Activated CD4-positive, alpha-beta T cell treated with anti-CD3 and anti-CD28 coated beads, Interleukin-2, amount 10 ng/mL, durations not matched to agents 7 days and 5 days (primary cell): ENCODE measurements around the gene PMVK. TPM values are rescaled to one million over a fixed set of nuclear protein-coding genes. Genes with fewer than 3 reads are reported as not detected.
"Not testable (repeated sequence)": the region's sequence is repeated elsewhere in the genome, so short reads cannot be mapped to it uniquely, and the experiment has no call there.

ENCODE experiments used
- CTCF ChIA-PET: fragments of 350-600 bp; sonication (Branson Sonifier 250); formaldehyde crosslinking; loops from one replicate; lab custom pipeline; 2021; ENCODE audit warnings: antibody characterized with exemption; lab: Charles Lee
- POLR2A ChIA-PET: fragments of 350-600 bp; sonication (Branson Sonifier 250); formaldehyde crosslinking; loops from one replicate; lab custom pipeline; 2021; ENCODE audit warnings: antibody characterized with exemption; lab: Charles Lee
- DNase-seq: peaks from one replicate; pipeline ENCODE4 v3.0.0-alpha.2; 2020
- H3K27ac Mint-ChIP-seq: one replicate; pipeline ENCODE4 v1.8.0; 2021; ENCODE audit warnings: mild to moderate bottlenecking, moderate library complexity, mixed read lengths
- H3K27me3 Mint-ChIP-seq: one replicate; pipeline ENCODE4 v1.8.0; 2021; ENCODE audit warnings: mixed read lengths
- H3K36me3 Mint-ChIP-seq: one replicate; pipeline ENCODE4 v1.8.0; 2021; ENCODE audit warnings: low read depth, mixed read lengths
- H3K4me1 Mint-ChIP-seq: one replicate; pipeline ENCODE4 v1.8.0; 2021; ENCODE audit warnings: mixed read lengths
- H3K4me3 Mint-ChIP-seq: one replicate; pipeline ENCODE4 v1.8.0; 2021; ENCODE audit warnings: mild to moderate bottlenecking, moderate library complexity, mixed read lengths
- H3K9me3 Mint-ChIP-seq: one replicate; pipeline ENCODE4 v1.8.0; 2021; ENCODE audit warnings: mixed read lengths
- total RNA-seq, 2 experiments: library from RNA; stranded (reverse); gene quantifications; one replicate each; pipeline ENCODE4 v1.2.3, GENCODE V29; 2021

Gene PMVK
- total RNA-seq, result 10 to 100 TPM; 25.7 to 40.2 TPM

DNA sequence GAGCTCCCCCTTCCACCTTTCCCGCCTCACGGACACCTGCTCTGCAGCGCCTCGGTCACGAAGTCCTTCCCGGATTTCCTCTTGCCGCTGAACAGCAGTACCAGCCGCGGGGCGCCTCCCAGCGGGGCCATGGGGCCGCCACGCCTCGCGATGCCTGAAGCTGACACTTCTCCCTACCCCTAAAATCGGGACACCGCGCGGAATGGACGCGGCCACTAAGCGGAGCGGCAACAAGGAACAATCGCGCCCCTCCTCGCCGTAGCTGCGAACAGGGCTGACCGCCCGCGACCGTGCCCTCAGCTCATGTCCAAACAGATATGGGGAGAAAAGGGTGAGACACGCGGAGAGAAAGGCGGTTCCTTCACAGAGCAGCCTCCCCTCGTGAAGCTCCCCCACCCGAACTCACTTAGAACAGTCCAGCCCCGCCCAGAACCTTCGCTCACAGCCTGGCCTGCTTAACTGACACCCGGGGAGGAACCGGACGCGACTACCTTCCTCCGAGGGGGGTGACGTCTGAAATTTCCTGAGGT lies at the start of gene PMVK:
TSS of gene PMVK (minus strand) at position 165 of the 530 bp plus-strand sequence. CDS start at position 131, 34 bp downstream.
- Mint-ChIP-seq H3K4me1 (peaks cover 58% of the 10 kb centered on the region), H3K27ac (peak within 1 kb of the TSS; percentile 98), H3K4me3 (peak within 1 kb of the TSS; percentile 96), H3K36me3 (peaks cover 5% of the 10 kb centered on the region), H3K9me3 (no peaks in the 10 kb centered on the region), H3K27me3 (no peaks in the 10 kb centered on the region)
- CTCF ChIA-PET, result interaction anchor here (0.7 to 2.1 kb wide), 22 partner anchors 9 to 377 kb away, joined by 3 to 8 read pairs (median 4); partner anchors contain the start of genes FLAD1, KRTCAP2, PBXIP1 and PYGO2
- POLR2A ChIA-PET, result interaction anchor here (0.9 to 1.0 kb wide), 2 partner anchors 18 to 369 kb away, joined by 3 read pairs; partner anchors contain the start of gene CHRNB2
- DNase-seq, result peak; percentile 97

DNA sequence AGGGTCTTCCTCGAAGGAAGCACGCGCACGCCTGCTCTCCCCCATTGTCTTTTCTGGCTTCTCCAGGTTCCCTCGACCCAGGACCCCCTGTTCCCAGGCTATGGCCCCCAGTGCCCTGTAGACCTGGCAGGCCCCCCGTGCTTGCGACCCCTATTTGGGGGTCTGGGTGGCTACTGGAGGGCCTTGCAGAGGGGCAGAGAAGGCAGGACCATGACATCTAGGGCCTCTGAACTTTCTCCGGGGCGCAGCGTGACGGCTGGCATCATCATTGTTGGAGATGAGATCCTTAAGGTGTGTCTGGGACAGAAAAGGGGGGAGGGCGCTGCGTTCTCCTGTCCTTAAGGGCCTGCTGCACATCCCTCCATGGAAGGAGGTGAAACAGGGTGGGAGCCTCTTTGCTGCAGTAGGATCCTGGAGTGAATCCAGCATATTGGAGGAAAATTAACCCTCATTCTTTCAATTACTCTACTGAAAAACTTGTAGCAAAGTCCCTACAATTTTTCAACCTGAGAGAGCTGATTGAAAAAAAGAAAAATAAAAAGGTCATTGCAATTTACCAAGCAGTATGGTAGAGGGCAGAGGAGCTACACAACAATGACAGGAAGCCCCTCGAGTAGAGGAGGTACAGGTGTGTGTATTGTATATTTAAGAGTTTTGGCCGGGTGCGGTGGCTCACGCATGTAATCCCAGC lies 47.4 kb upstream of the PMVK start:
- no peak overlapping the region for H3K27ac Mint-ChIP-seq

DNA sequence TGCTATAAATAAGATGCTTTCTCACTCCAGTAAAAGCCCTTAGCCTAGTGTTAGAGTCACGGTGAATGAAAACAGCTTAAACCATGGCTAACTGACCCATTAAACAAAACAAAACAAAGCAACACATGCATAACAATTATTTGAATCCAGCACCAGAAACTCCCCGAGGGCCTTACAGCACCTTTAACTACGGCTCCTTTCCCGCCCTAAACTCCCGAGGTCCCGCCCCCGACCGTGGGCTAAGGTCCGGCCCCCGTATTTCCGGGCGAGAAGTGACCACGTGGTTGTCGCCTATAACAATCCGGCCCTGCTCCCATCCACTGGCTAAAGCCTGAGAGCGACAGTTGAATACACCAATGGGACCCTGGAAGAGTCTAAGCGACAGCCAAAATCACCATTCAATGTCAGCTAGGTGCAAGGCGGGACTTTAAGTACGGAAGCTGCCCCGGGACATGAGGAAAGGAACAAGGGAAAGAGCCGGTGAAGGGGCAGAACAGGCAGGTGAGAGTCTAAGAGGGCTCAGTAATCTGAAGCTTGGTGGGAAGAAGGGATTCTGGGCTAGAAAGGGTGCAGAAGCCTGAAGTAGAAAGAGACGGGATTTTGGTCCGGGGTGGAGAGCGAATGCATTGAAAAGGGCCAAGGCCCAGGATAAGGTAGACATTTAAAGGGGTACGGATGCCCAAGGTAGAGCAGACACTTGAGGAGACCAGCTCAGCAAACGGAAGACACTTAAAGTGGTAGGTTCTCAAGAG lies 46.6 kb upstream of the PMVK start, which contains the start of gene FLAD1:
TSS of gene FLAD1 (plus strand) at position 448 of the 752 bp plus-strand sequence. CDS start 351 bp downstream, outside the sequence.
- Mint-ChIP-seq H3K9me3 (no peaks in the 10 kb centered on the region), H3K27ac (no peak within 1 kb of the TSS), H3K36me3 (peaks cover 24% of the 10 kb centered on the region), H3K27me3 (no peaks in the 10 kb centered on the region), H3K4me1 (peaks cover 33% of the 10 kb centered on the region), H3K4me3 (no peak within 1 kb of the TSS)
- peak; percentile 98 for DNase-seq
- CTCF ChIA-PET, result interaction anchor here (0.6 to 4.5 kb wide), 14 partner anchors 11 to 853 kb away, joined by 3 to 29 read pairs (median 4); partner anchors contain the start of genes CKS1B, LENEP, PMVK and PYGO2
- POLR2A ChIA-PET, result interaction anchor here (0.9 to 1.7 kb wide), 4 partner anchors 14 to 102 kb away, joined by 3 to 7 read pairs (median 3); no protein-coding TSS in a partner anchor

More for the DNA sequence above, 47.4 kb upstream of the PMVK start:
- peaks cover 36% of the 10 kb centered on the region for H3K4me1 Mint-ChIP-seq
- no peaks in the 10 kb centered on the region for H3K9me3 Mint-ChIP-seq
- CTCF ChIA-PET, result interaction anchor here (0.9 to 4.5 kb wide), 15 partner anchors 10 to 101 kb away, joined by 3 to 29 read pairs (median 4); partner anchors contain the start of genes CKS1B, LENEP, PMVK and SHC1
- no peak for DNase-seq
- H3K4me3 Mint-ChIP-seq, result no peak overlapping the region
- POLR2A ChIA-PET, result interaction anchor here (0.9 to 1.7 kb wide), 5 partner anchors 15 to 101 kb away, joined by 3 to 7 read pairs (median 3); no protein-coding TSS in a partner anchor
- H3K36me3 Mint-ChIP-seq, result peaks cover 27% of the 10 kb centered on the region
- H3K27me3 Mint-ChIP-seq, result no peaks in the 10 kb centered on the region

DNA sequence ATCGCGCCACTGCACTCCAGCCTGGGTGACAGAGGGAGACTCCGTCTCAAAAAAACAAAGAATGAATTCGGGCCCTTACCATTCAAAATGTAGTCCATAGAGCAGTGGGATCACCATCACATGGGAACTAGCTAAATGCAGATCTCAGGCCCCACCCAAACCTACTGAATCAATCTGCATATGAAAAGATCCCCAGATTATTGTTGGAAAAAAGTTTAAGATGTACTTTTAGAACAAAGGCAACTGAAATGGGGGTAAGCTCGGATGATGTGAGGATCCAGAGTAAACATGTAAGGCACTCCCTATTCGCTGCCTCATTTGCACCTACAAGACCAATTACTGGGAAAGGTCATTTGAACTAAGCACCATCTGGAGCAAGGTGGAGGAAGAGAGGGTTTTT lies 45.8 kb upstream of the PMVK start:
- no peak for DNase-seq
- H3K27ac Mint-ChIP-seq, result no peak overlapping the region
- peaks cover 28% of the 10 kb centered on the region for H3K36me3 Mint-ChIP-seq
- peaks cover 34% of the 10 kb centered on the region for H3K4me1 Mint-ChIP-seq
- POLR2A ChIA-PET, result no interaction called here
- H3K9me3 Mint-ChIP-seq, result no peaks in the 10 kb centered on the region
- CTCF ChIA-PET, result interaction anchor here (0.8 to 4.5 kb wide), 4 partner anchors 10 to 34 kb away, joined by 3 to 29 read pairs (median 28); partner anchors contain the start of genes CKS1B, LENEP, PYGO2 and SHC1
- no peak overlapping the region for H3K4me3 Mint-ChIP-seq
- H3K27me3 Mint-ChIP-seq, result no peaks in the 10 kb centered on the region

DNA sequence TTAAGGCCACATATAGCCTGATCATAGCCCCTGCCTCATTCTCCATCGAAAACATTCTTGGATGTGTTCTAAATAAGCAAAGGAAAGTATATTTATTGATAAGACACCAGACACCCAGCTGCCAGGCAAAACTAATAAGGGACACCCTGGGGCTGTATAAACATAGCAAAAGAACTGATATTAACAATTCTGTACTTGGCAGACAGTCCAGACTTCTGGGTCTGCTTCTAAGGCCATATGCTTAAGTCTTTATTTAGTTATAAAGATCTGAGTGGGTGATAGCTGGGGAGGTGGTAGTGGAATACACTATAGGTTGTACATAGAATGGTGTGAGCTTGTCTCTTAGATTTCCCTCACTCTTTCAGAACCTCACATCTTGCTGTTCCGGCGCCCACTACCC lies 41.8 kb upstream of the PMVK start:
- Mint-ChIP-seq H3K4me3 (no peak overlapping the region), H3K4me1 (peaks cover 23% of the 10 kb centered on the region), H3K9me3 (no peaks in the 10 kb centered on the region), H3K36me3 (peaks cover 34% of the 10 kb centered on the region), H3K27ac (peak overlapping the region; percentile 62), H3K27me3 (no peaks in the 10 kb centered on the region)
- ChIA-PET CTCF (interaction anchor here (1.7 kb wide), 1 partner anchor 39 kb away, joined by 3 read pairs; no protein-coding TSS in a partner anchor), POLR2A (no interaction called here)
- DNase-seq, result no peak

DNA sequence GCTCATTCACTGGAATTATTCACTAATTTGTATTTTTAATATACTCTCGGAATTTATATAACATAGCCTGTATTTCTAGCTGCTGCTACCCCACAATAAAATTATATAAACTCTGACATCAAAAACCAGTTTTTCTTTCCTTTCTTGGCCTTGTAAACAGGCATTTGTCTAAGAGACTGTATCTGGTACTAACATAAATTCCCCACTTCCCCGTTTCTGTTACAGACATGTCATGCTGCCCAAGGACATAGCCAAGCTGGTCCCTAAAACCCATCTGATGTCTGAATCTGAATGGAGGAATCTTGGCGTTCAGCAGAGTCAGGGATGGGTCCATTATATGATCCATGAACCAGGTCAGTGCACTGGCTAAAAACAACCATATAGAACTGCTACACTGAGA lies 41.2 kb upstream of the PMVK start:
- peaks cover 27% of the 10 kb centered on the region for H3K4me1 Mint-ChIP-seq
- POLR2A ChIA-PET, H3K27me3 Mint-ChIP-seq, DNase-seq, H3K9me3 Mint-ChIP-seq: not testable (repeated sequence)
- peak overlapping the region; percentile 17 for H3K4me3 Mint-ChIP-seq
- CTCF ChIA-PET, result interaction anchor here (0.9 kb wide), 1 partner anchor 30 kb away, joined by 3 read pairs; no protein-coding TSS in a partner anchor
- peaks cover 34% of the 10 kb centered on the region for H3K36me3 Mint-ChIP-seq
- peak overlapping the region; percentile 79 for H3K27ac Mint-ChIP-seq

DNA sequence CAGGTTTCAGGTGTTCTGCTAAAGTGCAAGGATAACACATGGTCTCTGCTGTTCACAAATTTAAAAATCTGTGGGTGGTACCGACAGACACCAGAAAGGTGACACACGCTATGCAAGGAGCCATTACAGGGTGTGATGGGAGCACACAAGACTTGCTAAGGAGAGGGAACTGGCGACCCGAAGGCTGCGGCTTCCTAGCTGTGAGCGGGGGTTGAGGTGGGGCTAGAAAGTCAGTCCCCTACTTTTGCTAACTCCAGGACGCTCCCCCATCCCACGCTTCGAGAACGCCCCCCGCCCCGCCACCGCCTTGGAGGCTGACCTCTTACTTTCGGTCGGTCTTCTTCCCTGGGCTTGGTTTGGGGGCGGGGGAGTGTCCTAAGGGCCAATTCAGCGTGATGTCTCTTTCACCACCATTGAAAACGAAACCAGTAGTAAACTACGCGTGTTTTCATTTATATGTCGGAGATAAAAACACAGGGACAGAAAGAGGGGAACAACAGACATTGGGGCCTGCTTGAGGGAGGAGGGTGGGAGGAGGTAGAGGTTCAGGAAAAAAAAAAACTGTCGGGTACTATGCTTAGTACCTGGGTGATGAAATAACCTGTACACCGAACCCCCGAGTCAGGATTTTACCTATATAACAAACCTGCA lies 39.0 kb upstream of the PMVK start:
- Mint-ChIP-seq H3K4me3 (no peak overlapping the region), H3K27ac (no peak overlapping the region), H3K36me3 (peaks cover 36% of the 10 kb centered on the region), H3K9me3 (no peaks in the 10 kb centered on the region), H3K4me1 (peaks cover 39% of the 10 kb centered on the region), H3K27me3 (no peaks in the 10 kb centered on the region)
- ChIA-PET POLR2A (no interaction called here), CTCF (interaction anchor here (1.6 to 6.4 kb wide), 2 partner anchors 8 to 42 kb away, joined by 3 to 26 read pairs; partner anchors contain the start of gene FLAD1)
- peak; percentile 71 for DNase-seq

DNA sequence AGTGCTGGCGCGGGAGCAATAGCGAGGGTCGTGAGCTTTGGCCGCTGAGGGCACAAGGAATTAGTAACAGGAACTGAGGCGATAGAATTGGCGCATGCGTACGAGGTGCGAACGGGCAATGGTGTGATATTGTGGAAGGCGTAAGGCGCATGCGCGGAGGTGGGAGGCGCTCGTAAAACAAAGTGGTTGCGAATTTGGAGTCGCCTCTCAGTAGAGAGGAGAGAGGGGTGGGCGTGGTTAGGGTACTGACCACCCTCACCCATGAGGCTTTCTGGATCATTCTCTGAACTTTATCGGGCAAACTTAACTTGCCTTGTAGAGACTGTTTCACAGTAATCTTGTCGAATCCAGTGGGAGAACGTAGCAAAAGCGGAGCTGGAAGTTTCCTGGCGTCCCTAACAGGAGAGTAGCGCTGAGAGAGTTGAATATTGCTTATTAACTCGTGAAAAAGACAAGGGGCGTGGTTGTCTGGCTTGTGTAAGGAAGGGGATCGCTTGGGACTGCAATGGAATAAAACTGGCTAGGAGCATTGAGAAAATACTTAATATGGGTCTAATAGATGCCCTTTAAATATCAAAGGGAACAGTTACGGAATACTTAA lies 38.4 kb upstream of the PMVK start:
- no peak overlapping the region for H3K27ac Mint-ChIP-seq
- H3K27me3 Mint-ChIP-seq, result no peaks in the 10 kb centered on the region
- CTCF ChIA-PET, result interaction anchor here (1.2 to 6.4 kb wide), 5 partner anchors 8 to 110 kb away, joined by 3 to 26 read pairs (median 9); partner anchors contain the start of genes FLAD1, PBXIP1 and PYGO2
- DNase-seq, result peak; percentile 97
- H3K36me3 Mint-ChIP-seq, result peaks cover 33% of the 10 kb centered on the region
- H3K4me1 Mint-ChIP-seq, result peaks cover 39% of the 10 kb centered on the region
- H3K9me3 Mint-ChIP-seq, result no peaks in the 10 kb centered on the region
- no peak overlapping the region for H3K4me3 Mint-ChIP-seq
- POLR2A ChIA-PET, result interaction anchor here (0.5 to 1.6 kb wide), 3 partner anchors 13 to 20 kb away, joined by 3 to 6 read pairs (median 5); partner anchors contain the start of gene PYGO2

DNA sequence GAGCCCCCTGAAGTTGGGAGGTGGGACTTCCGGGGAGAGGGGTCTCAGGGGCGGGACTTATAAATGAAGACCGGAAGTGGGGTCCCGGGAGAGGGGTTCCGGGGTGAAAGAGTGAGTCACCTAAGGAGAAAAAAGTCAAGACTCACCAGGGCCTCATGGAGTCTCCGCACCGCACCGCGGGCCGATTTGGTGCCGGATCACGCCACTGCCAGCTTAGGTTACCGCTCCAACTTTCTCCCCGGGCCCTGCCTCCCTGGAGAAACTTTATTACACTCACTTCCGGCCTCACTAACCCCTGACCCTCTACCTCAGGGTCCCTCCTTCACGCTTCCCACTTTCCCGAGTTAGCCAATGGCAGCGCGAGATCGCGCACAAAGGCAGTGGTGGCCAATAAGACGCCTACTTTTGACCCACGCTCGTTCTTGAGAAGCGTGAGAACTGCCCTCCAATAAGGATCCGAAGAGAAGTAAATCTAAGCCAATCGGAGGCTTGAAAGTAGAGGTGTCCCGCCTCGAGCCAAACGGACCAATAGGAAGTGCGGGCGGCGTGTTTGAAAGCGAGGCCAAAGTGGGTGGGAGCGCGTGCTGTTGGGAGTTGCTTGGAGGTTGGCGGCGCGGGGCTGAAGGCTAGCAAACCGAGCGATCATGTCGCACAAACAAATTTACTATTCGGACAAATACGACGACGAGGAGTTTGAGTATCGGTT lies 37.7 kb upstream of the PMVK start, which contains the start of gene CKS1B:
TSS of gene CKS1B (plus strand) at position 580 of the 706 bp plus-strand sequence. CDS start at position 645, 65 bp downstream.
- H3K4me3 Mint-ChIP-seq, result no peak within 1 kb of the TSS

DNA sequence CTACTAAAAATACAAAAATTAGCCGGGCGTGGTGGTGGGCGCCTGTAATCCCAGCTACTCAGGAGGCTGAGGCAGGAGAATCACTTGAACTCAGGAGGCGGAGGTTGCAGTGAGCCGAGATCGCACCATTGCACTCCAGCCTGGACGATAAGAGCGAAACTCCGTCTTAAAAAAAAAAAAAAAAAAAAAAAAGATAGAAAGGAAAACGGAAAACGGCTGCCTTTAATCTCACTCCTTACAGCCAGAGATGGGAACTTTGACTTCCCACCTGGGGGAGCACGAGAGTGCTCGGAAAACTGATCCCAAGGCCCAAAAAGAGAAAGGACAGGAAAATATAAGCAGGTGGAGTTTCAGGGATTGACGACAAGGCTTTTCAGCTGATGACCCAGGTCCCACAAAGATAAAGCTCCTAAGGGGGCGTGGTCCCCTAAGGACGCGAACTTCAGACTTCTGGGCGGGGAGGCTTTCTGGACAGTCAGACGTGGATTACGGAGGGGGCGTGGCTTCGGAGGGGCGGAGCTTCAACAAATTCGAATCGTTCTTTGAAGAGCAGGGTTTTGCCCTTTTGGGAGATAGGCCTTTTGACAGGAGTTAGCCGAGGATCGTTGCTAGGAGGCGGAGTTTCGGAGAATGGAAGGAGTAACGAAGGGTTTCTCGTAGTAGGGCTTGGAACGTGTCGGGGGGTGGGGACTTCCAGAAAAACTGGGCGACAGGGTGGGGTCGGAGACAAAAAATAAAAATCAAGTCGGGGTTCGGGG lies 37.0 kb upstream of the PMVK start:
- ChIA-PET POLR2A (interaction anchor here (0.6 to 1.6 kb wide), 4 partner anchors 12 to 374 kb away, joined by 3 to 6 read pairs (median 4); partner anchors contain the start of gene PYGO2), CTCF (interaction anchor here (0.8 to 6.4 kb wide), 15 partner anchors 10 to 248 kb away, joined by 3 to 26 read pairs (median 5); partner anchors contain the start of genes FLAD1, KRTCAP2, PBXIP1 and PMVK)
- peaks cover 32% of the 10 kb centered on the region for H3K36me3 Mint-ChIP-seq
- DNase-seq, result peak; percentile 96
- H3K27me3 Mint-ChIP-seq, result no peaks in the 10 kb centered on the region
- peaks cover 42% of the 10 kb centered on the region for H3K4me1 Mint-ChIP-seq
- no peak overlapping the region for H3K4me3 Mint-ChIP-seq
- no peak overlapping the region for H3K27ac Mint-ChIP-seq
- no peaks in the 10 kb centered on the region for H3K9me3 Mint-ChIP-seq

More for the DNA sequence above, 37.7 kb upstream of the PMVK start, which contains the start of gene CKS1B:
- Mint-ChIP-seq H3K27me3 (no peaks in the 10 kb centered on the region), H3K27ac (no peak within 1 kb of the TSS), H3K36me3 (peaks cover 33% of the 10 kb centered on the region), H3K4me1 (peaks cover 40% of the 10 kb centered on the region), H3K9me3 (no peaks in the 10 kb centered on the region)
- CTCF ChIA-PET, result interaction anchor here (0.8 to 6.4 kb wide), 15 partner anchors 9 to 247 kb away, joined by 3 to 26 read pairs (median 5); partner anchors contain the start of genes FLAD1, KRTCAP2, PBXIP1 and PMVK
- POLR2A ChIA-PET, result interaction anchor here (0.6 to 1.6 kb wide), 4 partner anchors 13 to 375 kb away, joined by 3 to 6 read pairs (median 4); partner anchors contain the start of gene PYGO2
- peak; percentile 98 for DNase-seq
